Non-pigmented ciliary epithelial cell (primary cell): ENCODE results near the gene RIT1.

ENCODE experiments used
- DNase-seq: peaks from one replicate; pipeline ENCODE4 v3.0.0-alpha.2; 2010; ENCODE audit warnings: low read depth

Gene RIT1

GRCh38 chr1:155911156-155912055 lies at the start of gene RIT1:
Gene RIT1, minus strand, starts transcription at chr1:155911349. Its CDS starts 588 bp downstream, at chr1:155910761.
- no peak for DNase-seq

- no peak for DNase-seq
These were observed 49.1 kb upstream of the RIT1 start for GRCh38 chr1:155960081-155960745.

GRCh38 chr1:155957411-155957915 lies 46.3 kb upstream of the RIT1 start:
- no peak for DNase-seq

- DNase-seq: no peak
These were observed 43.5 kb upstream of the RIT1 start for GRCh38 chr1:155954645-155955044.

GRCh38 chr1:155952505-155952890 lies 41.3 kb upstream of the RIT1 start:
- DNase-seq: no peak

- DNase-seq: no peak
These were observed 40.8 kb upstream of the RIT1 start for GRCh38 chr1:155951753-155952504.

- no peak for DNase-seq
These were observed 39.7 kb upstream of the RIT1 start for GRCh38 chr1:155950829-155951228.

- DNase-seq: no peak
These were observed 36.6 kb upstream of the RIT1 start for GRCh38 chr1:155947741-155948140.

- DNase-seq: no peak
These were observed 36.1 kb upstream of the RIT1 start for GRCh38 chr1:155947292-155947691.

GRCh38 chr1:155946633-155947219 lies 35.6 kb upstream of the RIT1 start:
- no peak for DNase-seq

GRCh38 chr1:155944444-155944799 lies 33.3 kb upstream of the RIT1 start:
- no peak for DNase-seq

GRCh38 chr1:155942578-155943141 lies 31.5 kb upstream of the RIT1 start:
- no peak for DNase-seq

GRCh38 chr1:155941845-155942531 lies 30.8 kb upstream of the RIT1 start:
- DNase-seq: no peak

GRCh38 chr1:155940993-155941844 lies 30.1 kb upstream of the RIT1 start, which contains the start of gene RXFP4:
Gene RXFP4, plus strand, starts transcription at chr1:155941638. Its CDS starts 72 bp downstream, at chr1:155941710.
- DNase-seq: no peak

GRCh38 chr1:155940482-155940992 lies 29.4 kb upstream of the RIT1 start:
- no peak for DNase-seq

- DNase-seq: no peak
These were observed 27.1 kb upstream of the RIT1 start for GRCh38 chr1:155938220-155938627.

GRCh38 chr1:155934936-155935590 lies 23.9 kb upstream of the RIT1 start:
- no peak for DNase-seq

GRCh38 chr1:155934097-155934935 lies 23.2 kb upstream of the RIT1 start, which contains the start of gene KHDC4:
Gene KHDC4, minus strand, starts transcription at chr1:155934413. Its CDS starts 40 bp downstream, at chr1:155934373.
- peak; percentile 95 for DNase-seq
